CD4-positive, alpha-beta T cell treated with Interleukin-1 beta for 1 hour (primary cell): ENCODE measurements around the gene RAB21.
"Not testable (repeated sequence)": the region's sequence is repeated elsewhere in the genome, so short reads cannot be mapped to it uniquely, and the experiment has no call there.

Experiments
- DNase-seq, 2 donors: peaks; one replicate each; pipeline ENCODE4 v3.0.0-alpha.2; 2020 to 2022

RAB21 gene

DNA sequence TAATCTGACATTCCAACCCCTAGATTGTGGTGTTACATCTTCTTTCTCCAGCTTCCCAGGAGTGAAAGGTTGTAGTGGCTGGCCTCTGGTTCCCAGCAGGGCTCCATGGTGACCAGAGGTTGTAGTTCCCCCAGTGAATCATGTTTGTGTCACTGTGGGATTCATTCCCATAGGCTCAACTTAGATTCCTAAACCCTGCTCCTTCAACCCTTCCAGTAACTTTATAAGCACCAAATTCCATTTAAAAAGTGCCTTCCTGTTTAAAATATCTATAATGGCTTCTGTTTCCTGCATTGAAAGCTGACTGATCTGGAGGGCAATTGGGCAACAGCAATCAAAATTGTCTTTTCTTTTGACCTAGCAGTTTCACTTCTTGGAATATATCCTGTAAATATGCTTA lies 44.4 kb downstream of the RAB21 start:
- no peak for DNase-seq

- no peak for DNase-seq
Observed at GRCh38 chr12:71800177-71800576, 45.5 kb downstream of the RAB21 start.

DNA sequence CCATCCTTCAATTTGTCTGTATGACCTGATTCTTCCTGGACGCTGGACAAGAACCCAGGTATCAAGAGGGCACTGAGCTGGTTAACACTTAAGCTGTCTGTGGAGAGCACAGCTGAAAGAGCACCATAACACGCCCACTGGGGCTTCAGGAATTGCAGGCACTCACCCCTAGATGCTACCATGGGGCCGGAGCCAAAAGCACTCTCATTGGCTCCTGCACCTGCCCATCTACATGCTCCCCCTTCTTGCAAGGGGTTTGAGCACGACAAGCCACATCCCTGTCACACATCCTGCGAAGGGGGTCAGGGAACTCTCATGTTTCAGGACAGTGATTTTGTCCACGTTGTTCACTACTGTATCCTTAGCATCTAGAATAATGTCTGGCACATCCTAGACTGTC lies 49.8 kb downstream of the RAB21 start:
- no peak for DNase-seq

GRCh38 chr12:71810921-71811320 lies 56.3 kb downstream of the RAB21 start:
- no peak for DNase-seq

- not testable (repeated sequence) for DNase-seq
Observed at GRCh38 chr12:71815242-71815641, 60.6 kb downstream of the RAB21 start.

GRCh38 chr12:71822088-71822487 lies 67.4 kb downstream of the RAB21 start:
- not testable (repeated sequence) for DNase-seq

- DNase-seq = no peak
Observed at GRCh38 chr12:71828813-71829212, 74.2 kb downstream of the RAB21 start.

- DNase-seq = no peak
Observed at GRCh38 chr12:71837356-71837755, 82.7 kb downstream of the RAB21 start.

- no peak for DNase-seq
Observed at GRCh38 chr12:71838231-71838630, 83.6 kb downstream of the RAB21 start.

- no peak for DNase-seq
Observed at GRCh38 chr12:71838676-71839075, 84.0 kb downstream of the RAB21 start.

DNA sequence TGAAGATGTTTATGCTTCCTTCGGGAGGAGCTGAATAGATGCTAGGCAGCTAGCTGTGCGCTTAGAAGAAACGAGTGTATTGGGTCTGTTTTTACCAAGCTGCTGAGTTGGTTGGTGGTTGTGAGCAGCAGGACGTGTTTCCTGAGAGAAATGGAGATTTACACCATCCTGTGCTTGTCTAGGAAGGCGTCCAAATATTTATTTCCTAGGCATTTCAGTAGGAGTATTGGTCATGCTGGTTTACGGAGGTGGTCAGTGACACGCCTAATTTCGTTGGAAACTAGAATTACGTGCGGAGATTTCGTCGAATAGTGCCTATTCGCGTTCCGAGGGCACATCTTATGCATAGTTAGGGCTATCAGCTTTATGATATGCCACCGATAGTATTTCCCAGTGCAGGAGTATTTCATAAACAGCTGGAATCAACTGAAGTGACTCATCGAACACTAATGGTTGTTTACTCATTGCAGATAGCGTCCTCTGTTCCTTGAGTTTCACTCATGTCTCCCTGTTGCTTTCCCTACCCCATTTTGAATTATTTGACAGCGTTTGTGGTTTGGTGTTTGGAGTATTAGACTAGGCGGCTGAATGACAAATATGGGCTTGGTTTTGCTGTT lies 85.7 kb downstream of the RAB21 start:
- peak in 1 of 2 donors; percentile 15 for DNase-seq

- DNase-seq = peak in 1 of 2 donors; percentile 49
Observed at GRCh38 chr12:71846322-71846940, 91.8 kb downstream of the RAB21 start.

- DNase-seq = no peak
Observed at GRCh38 chr12:71848212-71848611, 93.5 kb downstream of the RAB21 start.

DNA sequence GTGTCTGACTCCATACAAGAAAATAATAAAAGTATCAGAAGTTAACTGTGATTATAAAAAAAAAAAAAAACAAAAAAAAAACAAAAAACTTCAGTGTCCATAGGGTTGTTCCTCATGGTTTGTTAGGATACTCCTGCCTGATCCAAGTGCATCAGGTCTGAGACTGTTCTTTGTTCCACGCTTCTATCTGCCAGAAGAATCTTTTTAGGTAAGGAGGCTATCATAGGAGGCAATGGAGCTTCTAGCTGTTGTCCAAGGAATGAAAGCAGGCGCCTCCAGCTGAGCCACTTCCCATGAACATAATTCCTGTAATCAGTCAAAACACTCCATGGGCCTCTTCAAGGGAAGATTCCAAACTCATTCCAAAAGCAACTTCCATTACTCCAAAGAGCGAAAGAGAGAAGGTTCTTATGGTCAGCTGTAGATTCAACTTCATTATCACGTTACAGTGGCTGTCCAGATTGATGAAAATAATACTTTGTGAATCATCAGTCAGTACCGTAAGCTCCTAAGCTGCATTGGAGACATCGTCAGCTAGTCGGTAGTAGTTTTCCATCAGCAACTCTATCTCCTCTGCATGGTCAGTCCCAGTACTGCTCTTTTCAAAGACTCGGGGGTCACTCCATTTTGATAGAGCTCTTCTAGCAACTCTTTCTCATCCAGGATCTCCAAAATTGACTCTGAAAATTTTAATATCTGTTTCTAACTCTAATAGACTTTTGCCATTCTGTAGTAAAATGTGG lies 94.6 kb downstream of the RAB21 start:
- no peak for DNase-seq
